Measurements from ENCODE around the gene STARD10. TPM values are rescaled to one million over a fixed set of nuclear protein-coding genes. Genes with fewer than 3 reads are reported as not detected.
A peak's percentile ranks its signal among the peaks of the same experiment; 100 is the strongest.

STARD10 gene
- total RNA-seq, 2 experiments from 2014 or later: 7.8 to 8.0 TPM

- ATAC-seq (ENCODE audit: low read depth) (no peak), DNase-seq (no peak)
- POLR2A ChIA-PET: interaction anchor here (1.9 to 3.2 kb wide), 3 partner anchors 48 to 77 kb away, joined by 6 to 13 read pairs (median 12); no protein-coding TSS in a partner anchor
- Mint-ChIP-seq H3K36me3 (peaks cover 1% of the 10 kb centered on the region), H3K27me3 (no peaks in the 10 kb centered on the region), H3K4me3 (peak overlapping the region; percentile 43), H3K27ac (peak overlapping the region; percentile 100), H3K9me3 (no peaks in the 10 kb centered on the region), H3K4me1 (peaks cover 56% of the 10 kb centered on the region)
Observed at GRCh38 chr11:72738199-72739141, 55.4 kb downstream of the STARD10 start.

- Mint-ChIP-seq H3K9me3 (no peaks in the 10 kb centered on the region), H3K27ac (peak overlapping the region; percentile 100), H3K4me3 (peak overlapping the region; percentile 85), H3K36me3 (peaks cover 5% of the 10 kb centered on the region), H3K4me1 (peaks cover 55% of the 10 kb centered on the region), H3K27me3 (no peaks in the 10 kb centered on the region)
- DNase-seq (no peak), ATAC-seq (ENCODE audit: low read depth) (no peak)
- POLR2A ChIA-PET: interaction anchor here (1.4 to 3.2 kb wide), 4 partner anchors 45 to 78 kb away, joined by 6 to 13 read pairs (median 9); no protein-coding TSS in a partner anchor
Observed at GRCh38 chr11:72737336-72737735, 56.5 kb downstream of the STARD10 start.

- peak overlapping the region; percentile 100 for H3K27ac Mint-ChIP-seq
- peaks cover 7% of the 10 kb centered on the region for H3K36me3 Mint-ChIP-seq
- POLR2A ChIA-PET: interaction anchor here (0.6 to 3.2 kb wide), 5 partner anchors 14 to 79 kb away, joined by 4 to 13 read pairs (median 6); no protein-coding TSS in a partner anchor
- peaks cover 50% of the 10 kb centered on the region for H3K4me1 Mint-ChIP-seq
- peak; percentile 92 for ATAC-seq (ENCODE audit: low read depth)
- peak; percentile 68 for DNase-seq
- no peaks in the 10 kb centered on the region for H3K9me3 Mint-ChIP-seq
- peak overlapping the region; percentile 85 for H3K4me3 Mint-ChIP-seq
- H3K27me3 Mint-ChIP-seq: no peaks in the 10 kb centered on the region
Observed at GRCh38 chr11:72736452-72737069, 57.3 kb downstream of the STARD10 start.

GRCh38 chr11:72735495-72736027 is 58.3 kb downstream of the STARD10 start:
- ATAC-seq (ENCODE audit: low read depth) (no peak), DNase-seq (no peak)
- Mint-ChIP-seq H3K36me3 (peaks cover 17% of the 10 kb centered on the region), H3K4me3 (peak overlapping the region; percentile 32), H3K9me3 (no peaks in the 10 kb centered on the region), H3K4me1 (peaks cover 41% of the 10 kb centered on the region), H3K27ac (peak overlapping the region; percentile 76), H3K27me3 (no peaks in the 10 kb centered on the region)
- POLR2A ChIA-PET: interaction anchor here (2.7 to 3.2 kb wide), 2 partner anchors 78 to 80 kb away, joined by 12 to 13 read pairs; no protein-coding TSS in a partner anchor

- H3K4me1 Mint-ChIP-seq: peaks cover 12% of the 10 kb centered on the region
Observed at GRCh38 chr11:72732329-72732728, 61.5 kb downstream of the STARD10 start.

GRCh38 chr11:72730737-72731136 is 63.1 kb downstream of the STARD10 start:
- H3K9me3 Mint-ChIP-seq: no peaks in the 10 kb centered on the region
- H3K36me3 Mint-ChIP-seq: peaks cover 16% of the 10 kb centered on the region
- H3K27ac Mint-ChIP-seq: no peak overlapping the region
- H3K4me3 Mint-ChIP-seq: no peak overlapping the region
- no peaks in the 10 kb centered on the region for H3K27me3 Mint-ChIP-seq
- ATAC-seq (ENCODE audit: low read depth) (no peak), DNase-seq (no peak)
- peaks cover under 1% of the 10 kb centered on the region for H3K4me1 Mint-ChIP-seq
- POLR2A ChIA-PET: no interaction called here

More at GRCh38 chr11:72732329-72732728, 61.5 kb downstream of the STARD10 start:
- Mint-ChIP-seq H3K36me3 (peaks cover 17% of the 10 kb centered on the region), H3K4me3 (no peak overlapping the region), H3K9me3 (no peaks in the 10 kb centered on the region), H3K27ac (no peak overlapping the region), H3K27me3 (no peaks in the 10 kb centered on the region)
- DNase-seq (no peak), ATAC-seq (ENCODE audit: low read depth) (no peak)
- POLR2A ChIA-PET: interaction anchor here (0.8 kb wide), 1 partner anchor 10 kb away, joined by 3 read pairs; no protein-coding TSS in a partner anchor

- Mint-ChIP-seq H3K27ac (no peak overlapping the region), H3K4me3 (no peak overlapping the region), H3K36me3 (peaks cover 16% of the 10 kb centered on the region), H3K27me3 (no peaks in the 10 kb centered on the region), H3K4me1 (peaks cover 5% of the 10 kb centered on the region), H3K9me3 (no peaks in the 10 kb centered on the region)
- ATAC-seq (ENCODE audit: low read depth): no peak
- no peak for DNase-seq
- POLR2A ChIA-PET: interaction anchor here (0.7 kb wide), 1 partner anchor 68 kb away, joined by 3 read pairs; no protein-coding TSS in a partner anchor
Observed at GRCh38 chr11:72730243-72730642, 63.6 kb downstream of the STARD10 start.

- H3K27me3 Mint-ChIP-seq: no peaks in the 10 kb centered on the region
- H3K9me3 Mint-ChIP-seq: no peaks in the 10 kb centered on the region
- DNase-seq (no peak), ATAC-seq (ENCODE audit: low read depth) (no peak)
- no peak overlapping the region for H3K4me3 Mint-ChIP-seq
- H3K27ac Mint-ChIP-seq: no peak overlapping the region
- peaks cover 12% of the 10 kb centered on the region for H3K4me1 Mint-ChIP-seq
- POLR2A ChIA-PET: interaction anchor here (1.2 kb wide), 1 partner anchor 65 kb away, joined by 3 read pairs; no protein-coding TSS in a partner anchor
- peaks cover 14% of the 10 kb centered on the region for H3K36me3 Mint-ChIP-seq
Observed at GRCh38 chr11:72727521-72727920, 66.3 kb downstream of the STARD10 start.

GRCh38 chr11:72726266-72727220 is 67.3 kb downstream of the STARD10 start:
- Mint-ChIP-seq H3K4me1 (peaks cover 14% of the 10 kb centered on the region), H3K36me3 (peaks cover 10% of the 10 kb centered on the region), H3K27me3 (no peaks in the 10 kb centered on the region), H3K9me3 (no peaks in the 10 kb centered on the region), H3K27ac (no peak overlapping the region), H3K4me3 (no peak overlapping the region)
- DNase-seq: no peak
- ATAC-seq (ENCODE audit: low read depth): no peak
- POLR2A ChIA-PET: interaction anchor here (1.1 to 1.6 kb wide), 5 partner anchors 24 to 95 kb away, joined by 3 to 5 read pairs (median 3); partner anchors contain the start of gene ATG16L2

- DNase-seq (no peak), ATAC-seq (ENCODE audit: low read depth) (no peak)
- Mint-ChIP-seq H3K4me3 (no peak overlapping the region), H3K9me3 (no peaks in the 10 kb centered on the region), H3K4me1 (peaks cover 15% of the 10 kb centered on the region), H3K36me3 (peaks cover 1% of the 10 kb centered on the region), H3K27me3 (no peaks in the 10 kb centered on the region), H3K27ac (peak overlapping the region; percentile 85)
- POLR2A ChIA-PET: interaction anchor here (0.6 to 1.6 kb wide), 14 partner anchors 19 to 453 kb away, joined by 3 to 13 read pairs (median 4); partner anchors contain the start of genes ATG16L2 and STARD10
Observed at GRCh38 chr11:72725724-72726028, 68.2 kb downstream of the STARD10 start.

GRCh38 chr11:72724851-72725723 is 68.8 kb downstream of the STARD10 start:
- peak; percentile 65 for DNase-seq
- peaks cover 21% of the 10 kb centered on the region for H3K4me1 Mint-ChIP-seq

More at GRCh38 chr11:72724851-72725723, 68.8 kb downstream of the STARD10 start:
- Mint-ChIP-seq H3K4me3 (peak overlapping the region; percentile 5), H3K36me3 (no peaks in the 10 kb centered on the region), H3K27me3 (no peaks in the 10 kb centered on the region), H3K27ac (peak overlapping the region; percentile 85), H3K9me3 (no peaks in the 10 kb centered on the region)
- ATAC-seq (ENCODE audit: low read depth): peak; percentile 19
- POLR2A ChIA-PET: interaction anchor here (0.5 to 1.6 kb wide), 16 partner anchors 9 to 453 kb away, joined by 3 to 13 read pairs (median 4); partner anchors contain the start of genes ATG16L2 and STARD10

Measured in activated naive CD8-positive, alpha-beta T cell treated with anti-CD3 and anti-CD28 coated beads, Interleukin-2, amount 10 ng/mL, durations not matched to agents 7 days and 5 days (primary cell).